PC-9 (cell line): ENCODE results near the gene PRDM16. TPM values are rescaled to one million over a fixed set of nuclear protein-coding genes. Genes with fewer than 3 reads are reported as not detected.

Experiments
- BruUV-seq: library from RNA; stranded (reverse); fragments of 400-500 nt; replicated peaks from 2 replicates; lab custom pipeline; 2021; lab: Mats Ljungman, UMichigan
- CTCF ChIA-PET: fragments of 300-600 bp; sonication (Branson Sonifier 250); formaldehyde crosslinking; loops from one replicate; lab custom pipeline; 2022; ENCODE audit warnings: antibody characterized with exemption; lab: Charles Lee
- POLR2A ChIA-PET: fragments of 300-600 bp; sonication (Branson Sonifier 250); formaldehyde crosslinking; loops from one replicate; lab custom pipeline; 2022; ENCODE audit warnings: antibody characterized with exemption; ENCODE audit not compliant: unreplicated experiment; lab: Charles Lee
- DNase-seq, 2 experiments: peaks; one replicate each; pipeline versions ENCODE4 v3.0.0 to v3.0.0-alpha.2; 2015 to 2022; ENCODE audit warnings: mixed read lengths in 1 of 2
- H2AFZ ChIP-seq: fragments of 200-600 bp; sonication (generic); 2 replicates; pipeline ENCODE4 v1.8.1; 2017; ENCODE audit warnings: antibody characterized with exemption
- H3F3A ChIP-seq: fragments of 200-600 bp; sonication (generic); 2 replicates; pipeline ENCODE4 v1.8.1; 2017; ENCODE audit warnings: antibody characterized with exemption, mild to moderate bottlenecking, low read depth; ENCODE audit not compliant: insufficient read depth
- H3K27ac ChIP-seq: fragments of 200-600 bp; sonication (generic); 2 replicates; pipeline ENCODE4 v1.6.1; 2016; ENCODE audit warnings: mixed run types
- H3K27me3 ChIP-seq: fragments of 200-600 bp; sonication (generic); 2 replicates; pipeline ENCODE4 v1.6.1; 2016; ENCODE audit warnings: low read depth, mixed run types; ENCODE audit not compliant: insufficient read depth
- H3K36me3 ChIP-seq: fragments of 200-600 bp; sonication (generic); 2 replicates; pipeline ENCODE4 v1.6.1; 2016; ENCODE audit warnings: low read depth, mixed run types
- H3K4me1 ChIP-seq: fragments of 200-600 bp; sonication (generic); replicated peaks from 2 replicates; pipeline ENCODE4 v1.6.1; 2016; ENCODE audit warnings: mixed run types; ENCODE audit not compliant: insufficient read depth
- H3K4me2 ChIP-seq: fragments of 200-600 bp; sonication (generic); 2 replicates; pipeline ENCODE4 v1.6.1; 2017; ENCODE audit warnings: mixed run types
- H3K4me3 ChIP-seq: fragments of 200-600 bp; sonication (generic); 2 replicates; pipeline ENCODE4 v1.6.1; 2016; ENCODE audit warnings: mixed run types
- H3K79me2 ChIP-seq: fragments of 200-600 bp; sonication (generic); 2 replicates; pipeline ENCODE4 v1.6.1; 2017; ENCODE audit warnings: low read depth, mixed run types
- H3K9me2 ChIP-seq: fragments of 200-600 bp; sonication (generic); 2 replicates; pipeline ENCODE4 v1.8.1; 2017; ENCODE audit warnings: mild to moderate bottlenecking; ENCODE audit not compliant: insufficient read depth
- H3K9me3 ChIP-seq: fragments of 200-600 bp; sonication (generic); 2 replicates; pipeline ENCODE4 v1.8.1; 2016; ENCODE audit warnings: low read depth; ENCODE audit not compliant: insufficient read depth
- H4K20me1 ChIP-seq: fragments of 200-600 bp; sonication (generic); 2 replicates; pipeline ENCODE4 v1.8.1; 2017; ENCODE audit not compliant: insufficient read depth
- CTCF ChIP-seq: fragments of 200-600 bp; sonication (generic); conservative IDR thresholded peaks from 2 replicates; pipeline ENCODE4 v1.6.1; 2017; ENCODE audit warnings: mixed run types, antibody characterized with exemption, mild to moderate bottlenecking, moderate library complexity
- EZH2 ChIP-seq: fragments of 200-600 bp; sonication (generic); IDR thresholded peaks from 2 replicates; pipeline ENCODE4 v1.8.0; 2017; ENCODE audit warnings: antibody characterized with exemption, low read depth
- intact Hi-C: fragments of 100-400 bp; cut with micrococcal nuclease; formaldehyde crosslinking; loops from one replicate; pipeline ENCODE4 v1.10.0; 2022; ENCODE audit not compliant: unreplicated experiment
- total RNA-seq: library from RNA; stranded (reverse); gene quantifications from 2 replicates; pipeline ENCODE4 v1.2.3, GENCODE V29; 2021

Gene PRDM16
- total RNA-seq, 1 experiment from 2014 or later = not detected

GRCh38 chr1:3066826-3067225 is 2.2 kb upstream of the PRDM16 start:
- no peak overlapping the region for H3K4me3 ChIP-seq
- CTCF ChIA-PET = no interaction called here
- TF ChIP-seq CTCF (no peak), EZH2 (no peak)
- H3K9me2 ChIP-seq = no peaks in the 10 kb centered on the region
- peaks cover 27% of the 10 kb centered on the region for H3K27me3 ChIP-seq
- no TSS peak for BruUV-seq
- intact Hi-C loops = no loop called here
- POLR2A ChIA-PET = no interaction called here
- no peaks in the 10 kb centered on the region for H3K36me3 ChIP-seq
- H3F3A ChIP-seq = no peaks in the 10 kb centered on the region
- H3K79me2 ChIP-seq = no peaks in the 10 kb centered on the region
- H3K4me2 ChIP-seq = no peak overlapping the region
- no peak overlapping the region for H2AFZ ChIP-seq
- no peaks in the 10 kb centered on the region for H4K20me1 ChIP-seq
- H3K4me1 ChIP-seq = no peaks in the 10 kb centered on the region
- H3K27ac ChIP-seq = no peak overlapping the region
- H3K9me3 ChIP-seq = no peaks in the 10 kb centered on the region
- DNase-seq = no peak

- CTCF ChIA-PET = no interaction called here
- H3K27me3 ChIP-seq = peaks cover 22% of the 10 kb centered on the region
- intact Hi-C loops = no loop called here
- DNase-seq = no peak
- no TSS peak for BruUV-seq
- no peaks in the 10 kb centered on the region for H3K36me3 ChIP-seq
- TF ChIP-seq EZH2 (no peak), CTCF (no peak)
- H4K20me1 ChIP-seq = no peaks in the 10 kb centered on the region
- no peaks in the 10 kb centered on the region for H3K79me2 ChIP-seq
- H3K9me3 ChIP-seq = no peaks in the 10 kb centered on the region
- H3K4me2 ChIP-seq = no peak overlapping the region
- no peaks in the 10 kb centered on the region for H3F3A ChIP-seq
- no peak overlapping the region for H2AFZ ChIP-seq
- no peaks in the 10 kb centered on the region for H3K4me1 ChIP-seq
- H3K9me2 ChIP-seq = no peaks in the 10 kb centered on the region
- POLR2A ChIA-PET = no interaction called here
- H3K27ac ChIP-seq = no peak overlapping the region
- H3K4me3 ChIP-seq = no peak overlapping the region
These were observed 1.7 kb upstream of the PRDM16 start for GRCh38 chr1:3067301-3067670.

DNA sequence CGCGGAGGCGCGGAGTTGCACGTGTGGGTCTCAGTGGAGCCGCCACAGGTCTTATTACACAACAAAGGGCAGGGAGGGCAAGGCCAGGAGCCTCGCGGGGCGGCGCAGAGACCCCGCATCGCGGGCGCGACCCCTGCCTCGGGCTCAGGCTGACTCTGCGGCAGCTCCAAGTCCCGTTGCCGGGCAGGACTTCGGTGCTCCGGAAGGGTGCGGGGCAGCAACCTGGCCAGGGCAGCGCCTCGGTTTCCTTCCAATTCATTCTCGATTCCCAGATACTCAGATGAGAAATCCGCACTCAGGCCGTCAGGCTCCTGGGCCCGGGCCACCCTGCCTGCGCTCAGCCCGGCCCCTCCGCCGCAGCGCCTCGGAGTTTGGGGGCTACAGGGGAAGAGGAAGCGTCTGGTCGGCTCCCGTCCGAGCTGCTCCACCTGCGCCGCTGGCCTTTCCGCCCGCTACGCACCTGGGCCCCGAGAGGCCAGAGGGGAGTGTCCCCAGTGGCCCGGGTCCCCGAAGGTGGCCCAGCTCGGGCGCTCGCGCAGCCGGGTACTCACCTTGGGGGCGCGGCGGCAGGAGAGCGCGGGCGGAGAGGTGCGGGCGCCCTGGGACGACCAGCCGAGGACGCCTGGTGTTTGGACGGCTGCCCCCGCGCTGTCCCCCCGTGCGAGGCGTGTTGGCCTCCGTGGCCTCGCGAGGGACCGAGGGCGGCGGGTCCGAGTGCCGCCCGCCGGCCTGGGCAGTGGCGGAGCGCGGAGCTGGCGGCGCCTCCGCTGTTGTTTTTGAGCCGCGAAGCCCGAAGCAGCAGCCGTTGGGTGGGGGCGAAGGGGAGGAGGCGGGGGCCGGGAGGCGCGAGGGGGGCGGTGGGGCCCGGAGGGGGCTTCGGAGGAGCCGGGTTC is 1.1 kb upstream of the PRDM16 start:
- H3K9me3 ChIP-seq = no peaks in the 10 kb centered on the region
- DNase-seq = no peak
- no peak overlapping the region for H2AFZ ChIP-seq
- POLR2A ChIA-PET = no interaction called here
- no peaks in the 10 kb centered on the region for H4K20me1 ChIP-seq
- H3K36me3 ChIP-seq = no peaks in the 10 kb centered on the region
- no peak overlapping the region for H3K4me2 ChIP-seq
- H3K4me1 ChIP-seq = no peaks in the 10 kb centered on the region
- no peaks in the 10 kb centered on the region for H3F3A ChIP-seq
- TF ChIP-seq CTCF = no peak
- TF ChIP-seq EZH2 = no peak
- no peaks in the 10 kb centered on the region for H3K79me2 ChIP-seq
- peaks cover 19% of the 10 kb centered on the region; the same call in 1 of the 2 replicates for H3K27me3 ChIP-seq
- no peak overlapping the region for H3K4me3 ChIP-seq
- H3K27ac ChIP-seq = no peak overlapping the region
- CTCF ChIA-PET = no interaction called here
- H3K9me2 ChIP-seq = no peaks in the 10 kb centered on the region
- BruUV-seq = no TSS peak
- intact Hi-C loops = no loop called here
